B cell (primary cell): ENCODE data around the gene ARHGAP45. TPM values are rescaled to one million over a fixed set of nuclear protein-coding genes. Genes with fewer than 3 reads are reported as not detected.

Source experiments
- ATAC-seq: fragments of 200-7000 bp; cut with Tn5 transposase; one replicate; pipeline ENCODE4 v1.10.0; 2021; ENCODE audit warnings: low read depth, mild to moderate bottlenecking, moderate number of reproducible peaks, moderate library complexity
- CTCF ChIA-PET: fragments of 350-600 bp; sonication (Branson Sonifier 250); formaldehyde crosslinking; loops from one replicate; lab custom pipeline; 2021; ENCODE audit warnings: antibody characterized with exemption, inconsistent platforms; lab: Charles Lee
- POLR2A ChIA-PET: fragments of 350-600 bp; sonication (Branson Sonifier 250); formaldehyde crosslinking; loops from one replicate; lab custom pipeline; 2021; ENCODE audit warnings: antibody characterized with exemption; lab: Charles Lee
- DNase-seq: peaks from one replicate; pipeline ENCODE4 v3.0.0; 2013
- H2AFZ ChIP-seq: 2 replicates; pipeline ENCODE4 v1.6.1; 2012; ENCODE audit warnings: mild to moderate bottlenecking, low read depth, low read length; ENCODE audit not compliant: insufficient read depth, poor library complexity, severe bottlenecking
- H3K27ac ChIP-seq, 2 donors: 1 replicate in 1 of 2; 2 replicates in 1 of 2; pipeline ENCODE4 v1.5.1; 2012 to 2013; ENCODE audit warnings: low read length in 2 of 2, mild to moderate bottlenecking in 2 of 2, moderate library complexity in 1 of 2
- H3K27me3 ChIP-seq, 4 experiments: fragments of 200-600 bp in 1 of 4; sonication (generic) in 1 of 4; replicated peaks in 1 of 4; 1 replicate in 2 of 4; 2 replicates in 2 of 4; pipeline versions ENCODE4 v1.6.1 to v1.7.0; 2013 to 2016; ENCODE audit warnings: low read length in 3 of 4, mild to moderate bottlenecking in 2 of 4, mixed read lengths in 1 of 4, moderate library complexity in 1 of 4; ENCODE audit not compliant: insufficient read depth in 4 of 4, control insufficient read depth in 3 of 4; ENCODE audit errors: control extremely low read depth in 1 of 4
- H3K36me3 ChIP-seq, 2 experiments: replicated peaks in 1 of 2; 1 replicate in 1 of 2; 2 replicates in 1 of 2; pipeline versions ENCODE4 v1.6.1 to v1.7.1; 2013; ENCODE audit warnings: low read length in 1 of 2; ENCODE audit not compliant: insufficient read depth in 2 of 2, control insufficient read depth in 1 of 2; ENCODE audit errors: control extremely low read depth in 1 of 2, extremely low read depth in 1 of 2
- H3K4me1 ChIP-seq, 2 donors: fragments of 200-600 bp in 1 of 2; sonication (generic) in 1 of 2; 1 replicate in 1 of 2; 2 replicates in 1 of 2; pipeline versions ENCODE4 v1.5.1 to v1.6.1; 2013 to 2017; ENCODE audit warnings: low read length in 2 of 2; ENCODE audit not compliant: control insufficient read depth in 2 of 2, insufficient read depth in 2 of 2
- H3K4me2 ChIP-seq: replicated peaks from 2 replicates; pipeline ENCODE3; 2012; ENCODE audit warnings: mild to moderate bottlenecking, low read depth, low read length; ENCODE audit not compliant: poor library complexity, severe bottlenecking
- H3K4me3 ChIP-seq, 5 experiments: fragments of 200-600 bp in 1 of 5; sonication (generic) in 1 of 5; 1 replicate in 3 of 5; 2 replicates in 2 of 5; pipeline versions ENCODE4 v1.5.1 to v1.7.0; 2011 to 2016; ENCODE audit warnings: low read length in 4 of 5, mild to moderate bottlenecking in 4 of 5, low read depth in 2 of 5, control low read depth in 1 of 5, moderate library complexity in 1 of 5; ENCODE audit not compliant: insufficient read depth in 1 of 5; ENCODE audit errors: control extremely low read depth in 1 of 5, extremely low read depth in 1 of 5
- H3K79me2 ChIP-seq: fragments of 200-600 bp; sonication (generic); one replicate; pipeline ENCODE4 v1.6.0; 2016; ENCODE audit warnings: low read length; ENCODE audit not compliant: control insufficient read depth, insufficient read depth
- H3K9ac ChIP-seq: fragments of 200-600 bp; sonication (generic); 2 replicates; pipeline ENCODE4 v1.6.1; 2017; ENCODE audit warnings: mild to moderate bottlenecking, low read length, moderate library complexity
- H3K9me3 ChIP-seq, 3 donors: one replicate each; pipeline versions ENCODE4 v1.6.1 to v1.7.1; 2013; ENCODE audit warnings: low read length in 2 of 3; ENCODE audit not compliant: control insufficient read depth in 2 of 3, insufficient read depth in 1 of 3; ENCODE audit errors: control extremely low read depth in 1 of 3
- H4K20me1 ChIP-seq: 2 replicates; pipeline ENCODE4 v1.6.0; 2012; ENCODE audit warnings: mild to moderate bottlenecking, low read length; ENCODE audit not compliant: insufficient read depth, control insufficient read depth, poor library complexity, severe bottlenecking
- H3K27ac Mint-ChIP-seq: one replicate; pipeline ENCODE4 v1.8.0; 2021; ENCODE audit warnings: mixed read lengths
- H3K27me3 Mint-ChIP-seq: one replicate; pipeline ENCODE4 v1.8.0; 2021; ENCODE audit warnings: mixed read lengths
- H3K4me1 Mint-ChIP-seq: one replicate; pipeline ENCODE4 v1.8.0; 2021; ENCODE audit warnings: mixed read lengths
- H3K4me3 Mint-ChIP-seq: one replicate; pipeline ENCODE4 v1.8.0; 2021; ENCODE audit warnings: mixed read lengths
- H3K9me3 Mint-ChIP-seq: one replicate; pipeline ENCODE4 v1.8.0; 2022; ENCODE audit warnings: mixed read lengths; ENCODE audit not compliant: insufficient read depth
- EZH2 ChIP-seq: IDR thresholded peaks from 2 replicates; pipeline ENCODE4 v1.6.1; 2012; ENCODE audit warnings: borderline replicate concordance, low read depth, mild to moderate bottlenecking, moderate library complexity, low read length; ENCODE audit not compliant: insufficient read depth, poor library complexity, severe bottlenecking
- WGBS: methylation state at CpG from one replicate; pipeline ENCODE4 v1.1.5; 2013; ENCODE audit warnings: missing lambda C conversion rate; ENCODE audit not compliant: insufficient coverage; 5-methylcytosine and 5-hydroxymethylcytosine counted together
- intact Hi-C: fragments of 100-400 bp; cut with micrococcal nuclease; formaldehyde crosslinking; loops from one replicate; pipeline ENCODE4 v1.10.0; 2022
- polyA plus RNA-seq: library from polyadenylated mRNA; depleted of rRNA; stranded (reverse); fragments of >200 nt; gene quantifications from 2 replicates; pipeline ENCODE4 v1.2.3, GENCODE V29; 2012
- total RNA-seq, 2 donors: library from RNA; stranded (reverse); fragments of 120-200 nt in 1 of 2; gene quantifications; 1 replicate in 1 of 2; 2 replicates in 1 of 2; pipeline versions ENCODE4 v1.2.3 to v1.2.4, GENCODE V29; 2013 to 2022
- TF ChIP-seq, protein P1 (sequence below): fragments of 200-600 bp; IDR thresholded peaks from one replicate; pipeline ENCODE4 v1.8.0; 2022; ENCODE audit warnings: antibody characterized with exemption, mild to moderate bottlenecking

The ARHGAP45 gene
- total and polyA plus RNA-seq, 2 donors (not counting 1 experiment from before 2014, with no cell fraction given): 488 to 490 TPM

DNA sequence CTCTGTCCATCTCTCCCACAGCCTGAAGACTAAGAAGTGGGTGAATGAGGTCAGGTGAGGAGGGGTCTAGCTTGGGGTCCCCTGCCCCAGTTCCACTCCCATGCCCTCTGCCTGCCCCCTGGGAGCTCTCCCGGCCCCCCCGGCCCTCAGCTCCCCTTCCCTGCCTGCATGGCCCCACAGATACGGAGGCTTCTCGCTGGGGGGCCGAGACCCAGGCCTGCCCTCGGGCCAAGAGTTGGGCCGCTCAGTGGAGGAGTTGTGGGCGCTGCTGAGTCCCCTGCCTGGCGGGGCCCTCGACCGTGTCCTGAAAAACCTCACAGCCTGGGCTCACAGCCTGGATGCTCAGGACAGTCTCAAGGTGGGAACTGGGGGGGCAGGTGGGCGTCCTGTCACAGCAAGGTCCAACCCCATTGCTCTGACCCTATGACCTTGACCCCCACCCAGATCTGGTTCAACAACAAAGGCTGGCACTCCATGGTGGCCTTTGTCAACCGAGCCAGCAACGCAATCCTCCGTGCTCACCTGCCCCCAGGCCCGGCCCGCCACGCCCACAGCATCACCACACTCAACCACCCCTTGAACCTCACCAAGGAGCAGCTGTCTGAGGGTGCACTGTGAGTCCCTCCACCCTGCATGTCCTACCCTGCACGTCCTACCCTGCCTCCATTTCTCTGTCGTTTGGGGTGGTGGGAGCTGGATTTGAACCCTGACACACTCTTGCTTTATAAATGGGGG, 10.9 kb upstream of the ARHGAP45 start:
- H4K20me1 ChIP-seq: no peaks in the 10 kb centered on the region
- ChIA-PET CTCF (interaction anchor here (1.1 to 2.3 kb wide), 3 partner anchors 15 to 31 kb away, joined by 3 to 22 read pairs (median 3); no protein-coding TSS in a partner anchor), POLR2A (interaction anchor here (1.2 kb wide), 1 partner anchor 17 kb away, joined by 4 read pairs; the partner anchor contains the start of gene ABCA7)
- peak overlapping the region; percentile 26 for H3K27ac Mint-ChIP-seq
- intact Hi-C loops: loop anchor here (5.0 kb wide), 1 partner anchor 136 kb away; no protein-coding TSS in a partner anchor
- H3K4me1 ChIP-seq: peaks cover 0 to 21% of the 10 kb centered on the region in 2 donors
- no peaks in the 10 kb centered on the region for H3K27me3 Mint-ChIP-seq
- 98% methylated on average over 9 of the region's 20 CpGs for WGBS
- no peak overlapping the region for H3K4me3 ChIP-seq
- no peaks in the 10 kb centered on the region for H3K79me2 ChIP-seq
- ATAC-seq: no peak
- H3K27me3 ChIP-seq: no peaks in the 10 kb centered on the region
- H3K36me3 ChIP-seq: peaks cover 6 to 71% of the 10 kb centered on the region in 2 experiments
- no peak for TF ChIP-seq EZH2
- TF ChIP-seq, protein P1, sequence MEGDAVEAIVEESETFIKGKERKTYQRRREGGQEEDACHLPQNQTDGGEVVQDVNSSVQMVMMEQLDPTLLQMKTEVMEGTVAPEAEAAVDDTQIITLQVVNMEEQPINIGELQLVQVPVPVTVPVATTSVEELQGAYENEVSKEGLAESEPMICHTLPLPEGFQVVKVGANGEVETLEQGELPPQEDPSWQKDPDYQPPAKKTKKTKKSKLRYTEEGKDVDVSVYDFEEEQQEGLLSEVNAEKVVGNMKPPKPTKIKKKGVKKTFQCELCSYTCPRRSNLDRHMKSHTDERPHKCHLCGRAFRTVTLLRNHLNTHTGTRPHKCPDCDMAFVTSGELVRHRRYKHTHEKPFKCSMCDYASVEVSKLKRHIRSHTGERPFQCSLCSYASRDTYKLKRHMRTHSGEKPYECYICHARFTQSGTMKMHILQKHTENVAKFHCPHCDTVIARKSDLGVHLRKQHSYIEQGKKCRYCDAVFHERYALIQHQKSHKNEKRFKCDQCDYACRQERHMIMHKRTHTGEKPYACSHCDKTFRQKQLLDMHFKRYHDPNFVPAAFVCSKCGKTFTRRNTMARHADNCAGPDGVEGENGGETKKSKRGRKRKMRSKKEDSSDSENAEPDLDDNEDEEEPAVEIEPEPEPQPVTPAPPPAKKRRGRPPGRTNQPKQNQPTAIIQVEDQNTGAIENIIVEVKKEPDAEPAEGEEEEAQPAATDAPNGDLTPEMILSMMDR: no peak
- peaks cover 19% of the 10 kb centered on the region for H3K4me1 Mint-ChIP-seq
- no peak overlapping the region for H2AFZ ChIP-seq
- no peak overlapping the region for H3K4me3 Mint-ChIP-seq
- no peak overlapping the region for H3K27ac ChIP-seq
- DNase-seq: no peak
- H3K9me3 ChIP-seq: peaks cover 1 to 65% (median 29%) of the 10 kb centered on the region in 3 donors
- H3K9me3 Mint-ChIP-seq: no peaks in the 10 kb centered on the region
- no peak overlapping the region for H3K9ac ChIP-seq
- H3K4me2 ChIP-seq: no peak overlapping the region
